Stimulated activated CD8-positive, alpha-beta memory T cell treated with anti-CD3 and anti-CD28 coated beads, Interleukin-2, amount 100 ng/mL, for 48 hours (primary cell): ENCODE data around the gene SRBD1.

Experiments used
- DNase-seq, 2 donors: peaks; one replicate each; pipeline ENCODE4 v3.0.0-alpha.2; 2020; ENCODE audit warnings: low read depth in 2 of 2

Gene SRBD1

DNA sequence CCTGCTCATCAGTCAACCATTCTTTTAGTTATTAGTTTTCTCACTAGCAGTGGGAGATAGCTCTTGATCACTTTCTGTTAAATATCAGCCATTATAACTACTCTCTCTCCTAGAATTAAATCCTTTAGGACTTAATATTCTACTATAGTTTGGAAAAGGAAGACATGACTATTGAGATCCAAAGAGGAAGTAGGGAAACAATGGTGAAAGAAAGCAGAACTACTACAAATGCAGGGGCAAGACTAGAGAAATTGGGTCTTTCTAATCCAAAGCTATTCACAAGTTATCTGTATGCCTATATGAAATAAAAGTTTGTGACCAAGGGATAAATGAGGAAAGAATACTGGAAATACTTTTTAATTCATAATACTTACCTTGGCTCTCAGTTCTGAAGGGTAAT is 65.1 kb downstream of the SRBD1 start:
- no peak for DNase-seq

DNA sequence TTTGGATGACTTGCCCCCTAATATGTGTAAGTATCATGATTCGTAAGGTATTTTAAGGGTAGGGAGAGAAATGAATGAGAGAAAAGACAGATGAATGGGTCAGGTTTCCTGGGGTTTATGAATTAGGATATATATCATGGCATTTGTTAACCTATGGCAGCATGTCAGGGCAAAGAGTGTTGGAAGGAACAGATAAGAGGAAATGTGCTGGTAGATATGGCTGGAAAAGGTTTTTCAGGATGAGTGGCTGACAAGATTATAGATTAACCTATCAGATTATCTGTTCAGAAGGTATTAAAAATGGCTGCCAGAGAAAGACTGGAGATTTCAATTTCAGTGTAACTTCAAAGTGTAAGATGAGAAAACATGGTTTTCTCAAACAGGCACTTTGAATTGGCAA is 67.8 kb downstream of the SRBD1 start:
- DNase-seq = no peak

DNA sequence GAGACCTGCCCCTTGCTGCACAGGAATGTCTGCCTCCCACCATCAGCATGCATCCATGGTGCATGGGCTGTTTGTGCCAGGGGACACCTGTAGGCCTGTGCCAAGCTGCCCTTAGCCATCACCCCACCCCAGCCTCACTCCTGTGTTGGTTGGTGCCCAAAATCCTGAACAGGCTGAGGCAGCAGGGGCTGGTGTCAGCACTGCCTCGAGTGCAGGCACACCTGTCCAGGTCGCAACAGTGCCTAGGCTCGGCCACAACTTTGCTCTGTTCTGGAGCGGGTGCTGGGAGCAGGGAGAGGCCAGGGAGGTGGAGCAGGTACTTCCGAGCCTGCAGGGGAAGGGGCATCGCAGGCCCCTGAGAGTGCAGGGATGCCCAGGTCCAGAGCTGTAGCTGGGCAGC is 69.1 kb downstream of the SRBD1 start:
- no peak for DNase-seq

DNA sequence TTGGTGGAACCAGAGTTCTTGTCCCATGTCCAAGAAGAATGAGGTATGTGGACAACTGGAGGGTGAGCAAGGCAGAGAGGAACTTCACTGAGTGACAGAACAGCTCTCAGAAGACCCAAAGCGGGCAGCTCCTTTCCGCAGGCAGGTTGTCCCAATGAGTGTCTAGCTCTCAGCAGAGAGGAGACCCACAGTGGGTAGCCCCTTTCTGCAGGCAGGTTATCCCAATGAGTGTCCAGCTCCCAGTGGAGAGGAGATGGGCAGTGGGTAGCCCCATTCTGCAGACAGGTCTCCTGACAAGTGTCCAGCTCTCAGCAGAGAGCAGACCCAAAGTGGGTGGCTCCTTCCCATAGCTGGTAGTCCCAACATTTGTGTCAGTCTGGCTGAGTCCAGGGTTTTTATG is 69.6 kb downstream of the SRBD1 start:
- no peak for DNase-seq

DNA sequence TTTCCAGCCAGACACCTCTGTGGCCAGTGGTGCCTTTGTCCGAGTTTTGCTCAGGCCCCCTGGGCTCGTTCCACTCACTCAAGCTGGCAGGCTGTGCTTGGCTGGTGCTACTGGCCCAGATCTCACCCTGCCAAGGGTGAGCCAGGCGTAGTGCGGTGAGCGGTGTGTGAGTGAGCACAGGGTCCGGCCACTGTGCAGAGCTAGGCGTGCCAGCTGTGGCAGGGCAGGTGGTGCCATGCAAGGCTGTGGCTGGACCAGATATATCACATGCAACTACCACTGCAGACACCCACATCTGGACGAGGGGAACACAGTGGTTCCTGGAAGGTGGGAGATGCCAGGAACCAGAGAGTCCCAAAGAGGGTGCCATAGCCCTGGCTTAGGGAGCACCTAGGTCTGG is 70.1 kb downstream of the SRBD1 start:
- DNase-seq = no peak

DNA sequence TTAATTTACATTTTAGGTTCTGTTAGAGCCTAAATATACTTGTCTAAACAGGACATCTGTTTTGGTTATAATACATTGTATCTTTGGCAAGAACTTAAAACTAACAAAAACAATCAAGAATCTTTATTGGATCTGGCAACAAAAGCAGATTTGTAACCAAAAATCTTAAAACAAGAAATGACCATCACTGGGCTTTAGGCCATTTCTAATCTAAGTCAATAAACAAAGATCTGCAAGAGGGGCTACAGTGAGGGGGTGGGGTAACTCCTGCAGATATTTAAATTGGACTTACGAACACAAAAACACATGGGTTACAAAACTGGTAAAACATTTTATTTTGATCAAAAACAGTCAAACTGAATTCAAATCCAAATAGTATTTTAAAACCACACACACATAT is 77.3 kb downstream of the SRBD1 start:
- no peak for DNase-seq

DNA sequence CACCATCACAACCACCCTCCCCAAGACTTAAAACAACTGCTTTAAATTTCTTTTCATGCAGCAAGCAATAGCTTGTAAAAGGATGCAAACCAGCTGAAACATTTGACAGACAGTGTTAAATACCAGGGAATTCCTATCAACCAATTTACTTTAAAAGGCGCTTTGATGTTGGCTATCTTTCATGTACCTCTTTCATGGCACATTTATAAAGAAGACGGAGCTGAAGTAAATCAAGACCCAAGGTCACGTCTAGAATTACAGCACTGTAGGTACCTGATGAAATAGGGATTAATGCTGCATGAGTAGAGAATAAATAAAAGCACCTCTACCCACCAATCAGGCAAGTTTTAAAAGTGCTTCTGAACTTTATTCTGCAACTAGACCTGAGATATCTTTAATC is 78.9 kb downstream of the SRBD1 start:
- no peak for DNase-seq

DNA sequence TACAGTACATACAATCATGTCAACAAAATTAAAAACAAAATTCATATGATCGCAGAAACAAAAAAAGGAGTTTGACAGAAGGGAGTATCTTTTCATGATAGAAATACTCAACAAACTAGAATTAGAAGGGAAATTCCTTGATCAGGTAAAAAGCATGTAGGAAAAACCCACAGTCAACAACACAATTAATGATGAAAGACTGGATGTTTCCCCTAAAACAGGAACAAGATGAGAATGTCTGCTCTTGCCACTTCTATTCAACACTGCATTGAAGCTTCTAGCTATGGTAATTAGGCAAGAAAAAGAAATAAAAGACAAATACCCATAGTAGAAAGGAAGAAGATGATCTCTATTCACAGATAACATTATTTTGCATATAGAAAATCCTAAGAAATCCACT is 87.1 kb downstream of the SRBD1 start:
- DNase-seq = no peak

DNA sequence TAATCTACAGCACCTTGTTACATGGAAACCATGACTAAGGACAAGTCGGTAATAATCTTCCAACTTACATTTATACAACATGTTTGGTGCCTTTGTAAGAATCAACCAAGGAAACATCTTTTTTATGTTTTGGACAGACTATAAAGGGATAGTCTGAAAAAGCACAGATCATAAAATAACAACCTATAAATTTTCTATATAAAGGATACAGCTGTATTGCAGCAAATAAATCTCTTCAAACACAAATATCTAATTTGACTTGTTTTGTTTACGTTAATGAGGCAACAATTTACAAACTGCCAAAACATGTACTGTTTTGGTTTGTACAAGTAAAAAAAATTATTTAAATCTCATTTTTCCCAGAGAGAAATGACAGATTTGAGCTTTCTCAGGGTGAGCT is 92.5 kb downstream of the SRBD1 start:
- no peak for DNase-seq

DNA sequence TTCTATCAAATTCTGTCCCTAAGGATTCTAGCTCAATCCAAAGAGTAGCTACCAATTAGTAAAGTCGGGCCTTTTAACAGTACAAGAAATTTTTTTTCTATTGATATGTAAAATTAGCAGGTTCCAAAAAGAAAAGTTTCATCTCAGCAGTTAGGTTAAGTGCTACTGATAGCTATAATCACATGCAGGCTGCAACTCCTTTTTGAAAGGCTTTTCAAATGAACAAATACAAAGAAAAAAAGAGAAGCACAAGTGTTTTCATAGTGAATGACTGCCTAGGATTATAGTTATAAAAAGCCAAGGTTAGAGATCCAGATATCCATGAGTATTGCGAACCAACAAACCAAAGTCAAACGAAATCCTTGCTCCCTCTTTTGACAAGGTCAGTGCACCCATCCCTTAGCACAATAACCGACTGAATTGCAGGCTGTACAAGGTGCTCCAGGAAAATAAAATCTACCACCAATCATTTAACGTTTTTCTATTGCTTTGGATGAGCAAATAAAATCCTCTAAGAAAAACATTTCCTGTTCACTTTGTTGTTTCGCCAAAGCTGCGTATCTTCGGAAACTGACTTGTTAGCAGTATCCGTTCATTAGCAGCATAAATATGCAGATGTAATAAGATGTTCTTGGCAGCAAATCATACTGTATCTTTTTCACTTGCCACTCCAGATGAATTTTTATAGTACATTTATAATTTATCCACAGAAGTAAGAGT is 100.2 kb downstream of the SRBD1 start:
- DNase-seq = no peak

DNA sequence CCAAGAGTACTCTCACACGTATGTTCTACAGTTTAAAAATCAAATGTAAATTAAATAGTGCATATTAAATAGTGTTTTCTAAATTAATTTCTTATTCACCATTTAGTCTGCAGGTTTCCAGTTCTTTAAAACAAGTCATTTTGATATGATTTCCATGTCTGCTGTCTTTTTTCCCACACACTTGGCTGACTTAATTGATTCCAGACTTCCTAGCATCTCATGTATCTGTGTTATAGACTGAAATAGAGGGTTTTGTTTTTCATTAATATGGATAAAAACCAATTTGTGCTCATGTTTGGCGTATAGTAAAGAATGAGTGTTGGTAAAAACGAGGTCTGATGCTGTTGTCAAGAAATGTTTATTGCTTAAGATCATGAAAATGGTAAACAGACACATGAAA is 104.3 kb downstream of the SRBD1 start:
- DNase-seq = no peak

DNA sequence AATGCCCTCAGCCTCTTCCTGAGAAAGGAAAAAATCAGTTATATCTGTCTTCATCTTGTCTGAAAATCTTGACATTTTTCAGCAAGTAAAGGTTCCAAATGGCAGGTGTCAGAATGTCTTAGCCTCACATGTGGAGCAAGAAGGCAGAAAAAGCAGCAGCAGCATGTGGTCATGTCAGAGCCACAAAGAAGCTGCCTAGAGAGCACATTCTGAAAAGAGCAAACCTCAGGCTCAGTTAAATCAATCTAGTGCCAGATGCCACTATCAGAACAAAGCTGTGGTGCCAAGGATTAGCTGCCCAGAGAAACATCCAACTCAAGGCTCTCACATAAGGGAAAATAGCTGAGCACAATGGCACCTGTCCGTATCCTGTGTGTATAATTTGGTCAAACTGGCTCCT is 105.9 kb downstream of the SRBD1 start:
- DNase-seq = no peak

DNA sequence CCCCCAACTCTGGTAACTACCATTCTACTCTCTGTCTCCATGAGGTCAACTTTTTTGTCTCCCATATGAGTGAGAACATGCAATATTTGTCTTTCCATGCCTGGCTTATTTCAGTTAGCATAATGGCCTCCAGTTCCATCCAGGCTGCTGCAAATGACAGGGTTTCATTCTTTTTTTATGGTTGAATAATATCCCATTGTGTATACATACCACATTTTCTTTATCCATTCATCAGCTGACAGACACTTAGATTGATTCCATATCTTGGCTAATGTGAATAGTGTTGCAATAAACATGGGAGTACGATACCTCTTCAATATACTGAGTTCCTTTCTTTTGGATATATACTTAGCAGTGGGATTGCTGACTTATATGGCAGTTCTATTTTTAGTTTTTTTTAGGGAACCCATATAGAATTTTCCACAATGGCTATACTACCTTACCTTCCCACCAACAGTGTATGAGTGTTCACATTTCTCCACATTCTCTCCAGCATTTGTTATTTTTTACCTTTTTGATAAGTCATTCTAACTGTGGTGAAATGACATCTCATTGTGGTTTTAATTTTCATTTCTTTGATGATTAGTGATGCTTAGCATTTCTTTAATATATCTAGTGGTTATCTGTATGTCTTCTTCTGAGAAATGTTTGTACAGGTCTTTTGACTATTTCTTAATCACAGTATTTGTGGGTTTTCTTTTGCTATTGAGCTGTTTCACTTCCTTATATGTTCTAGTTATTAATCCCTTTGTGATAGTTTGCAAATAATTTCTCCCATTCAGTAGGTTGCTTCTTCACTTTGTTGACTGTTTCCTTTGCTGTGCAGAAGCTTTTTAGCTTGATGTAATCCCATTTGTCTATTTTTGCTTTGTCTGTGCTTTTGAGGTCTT is 112.2 kb downstream of the SRBD1 start:
- DNase-seq = no peak

DNA sequence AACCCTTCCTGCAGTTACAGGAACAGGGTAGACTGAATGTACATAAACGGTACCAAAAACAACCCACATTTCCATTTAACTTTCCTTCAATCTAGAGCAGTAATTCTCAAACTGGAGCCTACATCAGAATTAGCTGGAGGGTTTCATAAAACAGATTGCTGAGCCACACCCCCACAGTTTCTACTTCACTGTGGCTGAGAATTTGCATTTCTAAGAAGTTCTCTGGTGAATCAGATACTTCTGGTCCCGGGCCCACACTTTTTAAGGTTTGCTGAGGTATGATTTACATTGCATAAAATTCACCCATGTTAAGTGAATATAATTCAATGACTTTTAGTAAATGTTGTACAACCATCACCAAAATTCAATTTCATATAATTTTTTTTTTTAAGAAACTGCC is 113.7 kb downstream of the SRBD1 start:
- DNase-seq = peak; percentile 0 to 21

DNA sequence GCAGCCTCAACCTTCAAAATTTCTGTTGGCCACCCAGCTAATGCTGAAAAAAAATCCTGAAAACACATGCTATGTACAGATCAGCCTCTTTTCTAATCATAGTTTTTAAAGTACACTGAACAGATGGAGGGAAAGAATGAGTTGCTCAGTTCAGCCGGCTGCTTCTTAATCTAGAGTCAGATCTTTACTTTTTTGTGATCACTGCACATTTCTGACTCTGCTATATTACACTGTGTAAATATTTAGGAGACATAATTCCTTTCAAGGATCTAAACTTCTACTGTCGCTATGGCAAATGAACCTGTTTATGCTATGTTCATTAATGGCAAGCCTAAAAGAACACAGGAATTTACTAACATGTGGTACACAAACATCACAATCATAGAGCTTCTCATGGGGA is 114.2 kb downstream of the SRBD1 start:
- no peak for DNase-seq

DNA sequence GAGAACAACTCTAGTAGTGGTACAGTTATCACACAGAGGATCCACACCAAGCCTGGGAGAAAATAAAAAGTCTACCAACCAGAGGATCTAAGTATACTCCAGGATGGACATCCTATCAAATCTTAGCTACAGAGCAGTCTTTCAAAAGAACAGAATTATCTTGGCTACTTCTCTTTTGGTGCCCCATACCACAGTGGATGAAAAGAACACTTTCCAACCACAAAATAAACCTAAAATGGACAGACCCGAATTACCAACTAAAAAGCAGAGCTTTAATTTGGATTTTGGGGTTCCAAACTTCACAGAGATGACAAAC is 116.1 kb downstream of the SRBD1 start:
- no peak for DNase-seq

DNA sequence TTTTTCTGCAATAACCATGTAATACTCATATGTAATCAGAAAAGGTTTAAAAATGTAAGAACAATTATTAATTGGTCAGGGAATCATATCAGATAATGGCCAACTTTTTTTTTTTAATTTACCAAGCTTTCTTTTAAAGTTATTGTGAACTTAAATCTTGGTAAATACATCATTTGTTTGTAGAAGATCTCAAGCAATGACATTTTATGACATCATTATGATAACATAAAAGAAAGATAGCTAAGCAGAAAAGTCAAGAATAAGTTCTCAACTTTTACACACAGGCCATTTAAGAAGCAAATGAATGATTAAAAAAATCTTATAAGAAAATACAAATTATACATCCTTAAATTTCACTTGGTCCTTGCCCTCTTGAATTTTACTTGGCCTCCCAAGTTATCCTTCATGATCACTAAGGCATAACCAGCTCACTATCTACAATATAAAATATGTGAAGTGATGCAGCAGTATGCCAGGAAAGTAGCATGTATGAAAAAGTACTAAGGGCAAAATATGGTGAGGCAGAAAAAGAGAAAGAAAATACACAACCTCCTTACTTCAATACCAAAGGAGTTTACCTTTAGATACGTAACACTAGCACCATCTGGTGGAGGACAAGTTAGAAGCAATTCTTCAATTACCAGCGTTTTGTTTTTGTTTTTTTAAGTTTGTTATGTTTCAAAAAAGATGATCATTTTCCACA is 116.6 kb downstream of the SRBD1 start:
- DNase-seq = no peak

DNA sequence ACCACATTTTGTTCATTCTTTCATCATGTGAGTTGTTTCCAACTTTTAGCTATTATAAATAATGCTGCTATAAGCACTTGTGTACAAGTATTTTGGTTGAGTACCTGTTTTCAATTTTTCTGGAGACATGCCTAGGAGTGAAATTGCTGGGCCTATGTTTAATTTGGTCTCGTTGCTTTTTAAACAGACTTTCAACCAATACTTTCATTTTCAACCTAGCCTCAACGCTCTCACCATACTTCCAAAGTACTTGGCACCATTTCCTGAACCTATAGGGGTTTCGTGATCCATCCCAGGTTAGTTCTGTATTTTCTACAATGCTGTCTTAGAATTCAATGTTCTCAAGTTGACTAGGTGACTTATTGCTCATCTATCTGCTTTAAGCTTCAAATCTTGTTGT is 126.1 kb downstream of the SRBD1 start:
- DNase-seq = no peak

DNA sequence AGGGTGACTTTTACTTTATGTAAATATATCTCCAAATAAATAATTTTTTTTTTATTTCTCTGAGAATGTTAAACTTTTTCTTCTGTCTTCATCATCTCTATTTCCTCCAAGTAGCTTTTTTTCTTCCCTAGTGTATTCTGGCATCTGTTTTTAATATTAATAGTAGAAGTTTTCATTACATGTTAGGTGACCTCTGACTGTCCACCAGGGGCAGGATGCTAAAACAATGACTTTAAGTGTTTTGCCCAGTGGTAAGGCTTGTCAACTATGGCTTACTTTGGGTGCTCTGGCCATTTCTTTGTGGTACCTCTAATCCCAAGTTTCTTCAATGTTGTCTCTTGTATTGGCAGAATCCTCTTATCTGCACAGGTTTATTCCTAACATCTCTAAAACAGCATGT is 127.1 kb downstream of the SRBD1 start:
- DNase-seq = no peak

DNA sequence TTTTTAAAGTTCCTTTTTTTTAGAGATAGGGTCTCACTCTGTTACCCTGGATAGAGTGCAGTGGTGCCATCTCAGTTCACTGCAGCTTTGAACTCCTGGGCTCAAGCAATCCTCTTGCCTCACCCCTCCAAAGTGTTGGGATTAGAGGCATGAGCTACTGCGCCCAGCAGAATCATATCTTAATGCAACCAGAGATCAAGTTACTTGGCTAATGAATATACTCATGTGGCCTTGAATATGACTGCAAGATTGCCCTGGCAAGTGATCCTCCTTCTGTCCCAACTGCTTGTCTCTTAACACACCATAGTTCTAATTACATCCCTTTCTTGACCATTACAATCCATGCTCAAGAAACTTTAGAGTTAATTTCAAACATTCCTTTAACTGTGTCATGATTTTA is 133.5 kb downstream of the SRBD1 start:
- DNase-seq = no peak

DNA sequence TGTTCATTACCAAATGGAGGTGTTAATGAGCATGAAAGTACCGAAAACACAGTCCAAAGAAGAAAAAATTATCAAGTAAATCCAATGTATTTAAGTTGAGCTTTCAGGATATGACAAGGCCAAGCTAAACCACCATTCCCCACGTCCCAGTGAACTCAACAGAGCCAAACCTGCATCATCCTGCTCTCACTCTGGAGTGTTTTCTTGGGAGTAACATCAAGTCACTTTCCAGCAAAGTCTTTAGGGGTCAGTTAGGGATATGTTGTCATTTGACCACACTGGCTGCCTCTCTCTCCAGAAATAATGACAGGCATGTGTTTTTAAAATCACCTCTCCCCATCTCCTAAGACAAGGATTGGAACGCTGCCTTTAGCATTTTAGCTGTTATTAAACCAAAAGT is 140.5 kb downstream of the SRBD1 start:
- no peak for DNase-seq

DNA sequence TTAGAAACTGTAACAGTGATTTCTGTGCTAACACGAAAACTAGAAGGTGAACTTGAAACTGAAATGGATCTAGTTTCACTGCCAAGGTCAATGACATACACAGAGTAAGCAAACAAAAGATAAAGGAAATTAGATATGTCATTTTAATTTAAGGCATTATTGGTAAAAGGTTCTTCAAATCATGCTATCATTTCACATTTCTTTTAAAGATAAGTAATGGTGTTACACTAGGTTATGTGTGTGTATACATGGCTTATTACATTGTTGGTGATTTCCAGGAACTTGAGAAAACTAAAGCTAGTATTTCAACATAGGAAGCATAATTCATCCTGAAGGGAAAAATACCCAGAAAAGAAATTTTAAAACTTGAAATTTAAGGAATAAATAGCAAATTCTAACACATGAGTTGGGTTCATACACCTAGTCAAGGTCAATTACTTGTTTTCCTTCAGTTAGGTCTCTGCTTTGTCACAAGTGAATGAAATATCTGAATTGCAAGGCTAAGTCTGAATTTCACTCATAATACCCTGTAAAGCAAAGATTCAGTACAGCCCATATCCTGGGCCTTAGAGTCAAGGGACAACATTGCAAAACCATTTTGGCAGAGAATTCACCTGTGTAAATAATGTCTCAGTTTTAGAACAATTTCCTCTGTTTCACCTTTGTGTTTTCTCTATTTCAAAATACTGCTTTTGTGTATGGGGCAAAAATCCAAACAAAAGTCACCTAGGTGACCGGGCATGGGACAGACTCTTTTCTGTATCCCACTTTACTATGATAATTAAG is 141.6 kb downstream of the SRBD1 start:
- no peak for DNase-seq
